HAP-1 (cell line): Measurements from ENCODE around the gene ARMS2.

Experiments
- DNase-seq, 2 experiments: peaks; one replicate each; pipeline ENCODE4 v3.0.0-alpha.2; 2016 to 2020; ENCODE audit warnings: low spot score in 2 of 2
- H3K27me3 ChIP-seq: fragments of 250-450 bp; sonication (Bioruptor Pico); 2 replicates; pipeline ENCODE4 v1.5.1; 2020; ENCODE audit warnings: low read depth, mild to moderate bottlenecking, moderate library complexity
- H3K36me3 ChIP-seq: fragments of 250-450 bp; sonication (Bioruptor Pico); replicated peaks from 2 replicates; pipeline ENCODE4 v1.5.1; 2020; ENCODE audit warnings: mild to moderate bottlenecking
- H3K4me1 ChIP-seq: fragments of 250-450 bp; sonication (Bioruptor Pico); 2 replicates; pipeline ENCODE4 v1.5.1; 2020; ENCODE audit warnings: mild to moderate bottlenecking
- H3K4me3 ChIP-seq: fragments of 250-450 bp; sonication (Bioruptor Pico); 2 replicates; pipeline ENCODE4 v1.5.1; 2020; ENCODE audit warnings: mild to moderate bottlenecking, moderate library complexity
- H3K9me3 ChIP-seq: fragments of 250-450 bp; sonication (Bioruptor Pico); 2 replicates; pipeline ENCODE4 v1.5.1; 2020; ENCODE audit warnings: mild to moderate bottlenecking, moderate library complexity
- in situ Hi-C: fragments of 300-500 bp; cut with MboI; formaldehyde crosslinking; loops from 3 replicates; pipeline ENCODE4 v1.14.3; 2020; ENCODE audit warnings: low sequenced_read_pairs, inconsistent platforms, mixed read lengths

Gene ARMS2

DNA sequence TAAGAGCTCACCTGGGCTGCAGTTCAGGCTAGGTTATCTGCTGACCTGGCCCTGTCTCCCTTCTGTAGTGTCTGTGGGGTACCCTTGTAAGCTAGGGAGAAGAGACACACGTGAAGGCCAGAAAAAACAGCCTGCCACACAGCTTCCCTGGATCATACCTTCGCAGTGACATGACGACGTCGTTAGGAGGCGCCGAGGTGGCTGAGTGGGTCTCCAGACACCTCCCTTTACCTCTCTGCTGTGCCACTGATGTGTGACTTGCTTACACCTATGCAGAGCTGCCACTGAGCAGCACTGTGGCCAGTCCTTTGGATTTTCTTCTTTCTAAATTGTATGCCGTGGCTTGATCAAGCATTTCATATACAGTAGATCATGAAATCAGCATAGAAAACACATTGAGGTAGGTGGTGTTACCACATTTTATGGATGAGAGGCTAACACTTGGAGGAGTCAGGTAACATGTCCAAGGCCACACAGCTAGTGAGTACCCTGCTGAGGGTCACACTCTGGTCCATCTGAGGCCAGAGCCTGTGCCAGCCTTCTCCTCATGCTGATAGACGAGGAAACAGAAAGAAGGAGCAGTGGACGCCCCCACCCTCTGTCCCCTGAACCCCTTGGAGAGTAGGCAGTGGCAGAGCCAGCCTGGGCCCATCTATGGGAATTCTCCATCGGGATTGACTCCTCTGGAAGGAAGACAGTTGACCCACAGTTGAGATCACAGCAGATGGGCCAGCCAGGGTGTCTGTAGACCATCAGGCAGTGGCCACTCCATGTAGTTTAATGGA lies 30.0 kb downstream of the ARMS2 start:
- in situ Hi-C loops: no loop called here
- no peaks in the 10 kb centered on the region for H3K36me3 ChIP-seq
- H3K4me3 ChIP-seq: no peak overlapping the region
- no peaks in the 10 kb centered on the region for H3K4me1 ChIP-seq
- no peak for DNase-seq
- H3K27me3 ChIP-seq: no peaks in the 10 kb centered on the region
- H3K9me3 ChIP-seq: no peaks in the 10 kb centered on the region

GRCh38 chr10:122485670-122486069 lies 31.2 kb downstream of the ARMS2 start:
- no peaks in the 10 kb centered on the region for H3K36me3 ChIP-seq
- H3K4me1 ChIP-seq: no peaks in the 10 kb centered on the region
- DNase-seq: no peak
- H3K4me3 ChIP-seq: no peak overlapping the region
- no peaks in the 10 kb centered on the region for H3K27me3 ChIP-seq
- in situ Hi-C loops: no loop called here
- no peaks in the 10 kb centered on the region for H3K9me3 ChIP-seq

DNA sequence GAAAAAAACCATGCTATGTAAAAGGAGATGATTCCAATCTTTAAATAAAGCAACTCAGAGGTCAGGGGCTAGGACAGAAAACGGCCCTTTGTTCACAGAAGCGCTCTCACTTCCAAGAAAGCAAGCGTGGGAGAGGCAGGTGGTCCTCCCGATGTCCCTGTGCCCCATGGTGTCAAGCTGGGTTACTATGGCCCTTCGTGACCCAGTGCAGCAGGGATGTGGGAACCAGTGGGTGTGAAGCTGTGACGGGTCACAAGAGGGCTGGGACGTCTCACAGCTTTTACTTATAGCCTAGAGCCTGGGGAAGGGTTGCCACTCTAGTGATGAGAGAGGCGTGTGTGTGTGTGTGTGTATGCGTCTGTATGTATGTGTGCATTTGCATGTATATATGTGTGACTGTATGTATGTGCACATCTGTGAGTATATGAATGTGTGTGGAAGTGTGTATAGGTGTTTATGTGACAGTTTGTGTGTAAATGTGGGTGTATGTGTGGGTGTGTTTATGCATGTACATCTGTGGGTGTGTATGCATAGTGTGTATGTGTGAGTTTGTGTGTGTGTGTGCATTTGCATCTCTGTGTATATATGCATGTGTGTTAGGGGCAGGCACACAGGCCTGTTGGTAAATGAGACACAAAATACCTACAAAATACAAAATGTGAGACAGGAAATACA lies 32.1 kb downstream of the ARMS2 start:
- Histone ChIP-seq H3K4me1 (no peaks in the 10 kb centered on the region), H3K36me3 (no peaks in the 10 kb centered on the region), H3K9me3 (no peaks in the 10 kb centered on the region), H3K4me3 (no peak overlapping the region), H3K27me3 (no peaks in the 10 kb centered on the region)
- DNase-seq: no peak
- in situ Hi-C loops: no loop called here

GRCh38 chr10:122487174-122487765 lies 32.8 kb downstream of the ARMS2 start:
- H3K4me3 ChIP-seq: no peak overlapping the region
- 0 out of 2 replicates have a peak, but pooled peaks cover 3% of the 10 kb centered on the region for H3K4me1 ChIP-seq
- no peaks in the 10 kb centered on the region for H3K9me3 ChIP-seq
- no peaks in the 10 kb centered on the region for H3K27me3 ChIP-seq
- H3K36me3 ChIP-seq: no peaks in the 10 kb centered on the region
- no peak for DNase-seq
- in situ Hi-C loops: no loop called here

DNA sequence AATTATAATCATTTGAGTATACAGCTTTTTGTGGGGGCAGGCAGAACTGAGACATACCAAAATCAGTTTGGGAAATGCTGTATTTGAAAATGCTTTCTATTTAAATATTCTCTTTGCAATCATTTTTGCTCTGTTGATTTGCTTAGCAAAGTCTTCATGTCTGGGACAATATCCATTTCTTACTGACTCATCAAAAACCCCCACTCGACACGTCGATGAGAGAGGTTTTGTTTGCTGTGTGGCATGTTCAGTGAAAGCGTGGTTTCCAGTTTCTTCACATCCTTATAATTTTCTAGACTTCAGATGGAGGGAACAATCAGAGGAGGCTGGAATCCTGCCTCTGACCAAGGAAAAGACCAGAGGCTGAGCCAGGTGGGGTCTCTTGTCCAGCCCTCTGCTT lies 35.8 kb downstream of the ARMS2 start:
- Histone ChIP-seq H3K4me3 (no peak overlapping the region), H3K4me1 (peaks cover 13% of the 10 kb centered on the region), H3K36me3 (no peaks in the 10 kb centered on the region), H3K9me3 (no peaks in the 10 kb centered on the region), H3K27me3 (no peaks in the 10 kb centered on the region)
- in situ Hi-C loops: no loop called here
- DNase-seq: no peak

- H3K4me1 ChIP-seq: peaks cover 18% of the 10 kb centered on the region
- H3K36me3 ChIP-seq: no peaks in the 10 kb centered on the region
- no peaks in the 10 kb centered on the region for H3K9me3 ChIP-seq
- no peak overlapping the region for H3K4me3 ChIP-seq
- in situ Hi-C loops: no loop called here
- no peaks in the 10 kb centered on the region for H3K27me3 ChIP-seq
- DNase-seq: no peak
Observed at GRCh38 chr10:122490786-122491680, 36.6 kb downstream of the ARMS2 start.

DNA sequence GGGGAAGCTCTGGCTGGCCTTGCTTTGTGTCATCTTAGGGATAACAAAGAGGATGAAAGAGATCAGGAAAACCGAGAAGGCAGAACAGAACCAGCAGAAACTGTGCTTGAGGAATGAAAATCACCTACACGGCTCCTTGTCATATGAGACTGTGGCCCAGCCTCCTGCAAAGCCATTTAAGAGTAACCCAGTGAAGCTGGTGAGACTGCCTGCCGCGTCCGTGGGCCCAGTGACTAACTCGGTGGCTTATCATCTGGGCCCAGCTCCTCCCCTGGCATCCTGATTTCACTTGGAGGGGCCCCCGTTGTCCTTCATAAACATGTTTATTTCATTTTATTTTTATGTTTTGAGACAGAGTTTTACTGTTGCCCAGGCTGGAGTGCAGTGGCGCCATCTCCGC lies 37.6 kb downstream of the ARMS2 start:
- H3K4me3 ChIP-seq: no peak overlapping the region

DNA sequence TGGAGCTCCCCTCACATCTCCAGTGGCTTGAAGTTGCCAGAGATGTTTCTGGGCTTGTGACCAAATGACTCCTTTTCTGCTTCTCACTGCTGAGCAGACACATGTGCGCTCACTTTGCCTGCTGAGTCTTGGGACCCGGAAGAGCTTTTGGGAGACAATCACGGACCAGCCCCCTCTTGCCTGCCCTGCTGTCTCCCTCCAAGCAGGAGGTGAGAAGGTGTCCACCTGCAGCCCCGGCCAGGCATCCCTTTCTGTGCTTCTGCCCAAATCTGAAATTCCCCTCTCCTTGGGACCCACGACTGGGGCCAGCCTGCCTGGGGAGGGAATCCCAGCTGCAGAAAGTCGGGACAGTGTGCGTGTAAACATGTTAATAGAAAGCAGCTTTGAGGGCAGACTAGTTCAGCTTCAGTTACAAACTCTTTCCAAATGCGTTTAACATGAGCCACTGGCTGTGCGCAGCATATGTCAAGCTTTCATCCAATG lies 38.6 kb downstream of the ARMS2 start:
- Histone ChIP-seq H3K27me3 (no peaks in the 10 kb centered on the region), H3K4me1 (peaks cover 25% of the 10 kb centered on the region), H3K9me3 (no peaks in the 10 kb centered on the region), H3K4me3 (no peak overlapping the region), H3K36me3 (no peaks in the 10 kb centered on the region)
- in situ Hi-C loops: no loop called here
- no peak for DNase-seq

More for the DNA sequence above, 37.6 kb downstream of the ARMS2 start:
- no peak for DNase-seq
- H3K9me3 ChIP-seq: no peaks in the 10 kb centered on the region
- H3K4me1 ChIP-seq: peaks cover 25% of the 10 kb centered on the region
- H3K36me3 ChIP-seq: no peaks in the 10 kb centered on the region
- H3K27me3 ChIP-seq: no peaks in the 10 kb centered on the region
- in situ Hi-C loops: no loop called here

GRCh38 chr10:122493761-122494160 lies 39.3 kb downstream of the ARMS2 start:
- no peaks in the 10 kb centered on the region for H3K9me3 ChIP-seq
- peaks cover 25% of the 10 kb centered on the region for H3K4me1 ChIP-seq
- in situ Hi-C loops: no loop called here
- DNase-seq: no peak
- H3K27me3 ChIP-seq: no peaks in the 10 kb centered on the region
- no peaks in the 10 kb centered on the region for H3K36me3 ChIP-seq
- no peak overlapping the region for H3K4me3 ChIP-seq

DNA sequence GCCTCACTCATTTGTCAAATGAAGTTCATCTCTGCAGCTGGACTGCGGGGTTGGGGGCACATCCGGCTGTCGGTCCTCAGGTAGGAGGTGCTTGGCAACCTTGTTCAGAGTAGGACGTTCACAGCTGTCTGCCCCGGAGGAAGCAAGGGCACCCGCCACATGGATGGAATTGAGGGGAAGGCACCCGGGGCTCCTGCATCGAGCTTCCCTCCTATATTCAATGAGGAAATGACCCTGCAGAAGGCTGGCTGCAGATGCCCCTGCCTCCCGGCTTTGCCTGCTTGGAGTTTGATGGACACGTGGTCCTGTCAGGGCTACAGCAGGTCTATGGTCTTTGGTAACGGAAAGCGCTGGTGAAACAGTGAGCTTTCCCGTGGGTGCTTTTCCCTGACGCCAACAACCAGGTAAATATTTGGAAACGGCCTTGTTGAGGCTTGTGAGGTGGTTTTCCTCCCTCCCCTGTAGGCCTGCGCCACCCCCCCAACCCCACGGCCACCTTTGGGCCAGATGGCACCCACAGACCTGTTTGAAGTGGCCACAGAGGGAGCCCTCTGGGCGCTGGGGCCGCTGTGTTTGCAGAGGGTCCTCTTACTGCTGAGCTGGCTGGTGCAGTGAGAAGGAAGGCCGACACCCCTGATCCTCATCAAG lies 39.8 kb downstream of the ARMS2 start:
- in situ Hi-C loops: no loop called here
- Histone ChIP-seq H3K4me3 (no peak overlapping the region), H3K27me3 (no peaks in the 10 kb centered on the region), H3K36me3 (no peaks in the 10 kb centered on the region), H3K4me1 (peaks cover 25% of the 10 kb centered on the region), H3K9me3 (no peaks in the 10 kb centered on the region)
- DNase-seq: no peak

DNA sequence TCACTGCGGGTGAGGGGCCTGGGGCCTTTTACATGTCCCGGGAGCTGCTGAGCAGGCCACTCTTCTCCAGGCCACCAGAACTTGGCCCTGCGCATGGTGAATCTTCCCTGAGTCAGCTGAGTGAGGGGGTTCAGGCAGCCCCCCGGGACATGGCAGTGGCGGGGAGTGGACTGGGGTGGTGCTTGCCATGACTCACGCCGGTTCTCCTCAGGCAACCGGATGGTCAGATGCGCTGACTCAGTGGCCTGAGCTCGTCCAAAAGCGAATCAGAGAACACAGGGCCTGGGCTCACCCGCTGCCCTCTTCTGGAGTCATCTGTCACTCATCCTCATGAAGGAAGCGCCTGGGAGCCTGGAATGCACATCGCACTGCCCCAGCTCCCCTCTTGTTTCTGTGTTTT lies 40.4 kb downstream of the ARMS2 start:
- Histone ChIP-seq H3K36me3 (no peaks in the 10 kb centered on the region), H3K4me1 (peaks cover 25% of the 10 kb centered on the region), H3K4me3 (no peak overlapping the region), H3K27me3 (no peaks in the 10 kb centered on the region), H3K9me3 (no peaks in the 10 kb centered on the region)
- in situ Hi-C loops: no loop called here
- DNase-seq: peak in 1 of 2 experiments; percentile 51

DNA sequence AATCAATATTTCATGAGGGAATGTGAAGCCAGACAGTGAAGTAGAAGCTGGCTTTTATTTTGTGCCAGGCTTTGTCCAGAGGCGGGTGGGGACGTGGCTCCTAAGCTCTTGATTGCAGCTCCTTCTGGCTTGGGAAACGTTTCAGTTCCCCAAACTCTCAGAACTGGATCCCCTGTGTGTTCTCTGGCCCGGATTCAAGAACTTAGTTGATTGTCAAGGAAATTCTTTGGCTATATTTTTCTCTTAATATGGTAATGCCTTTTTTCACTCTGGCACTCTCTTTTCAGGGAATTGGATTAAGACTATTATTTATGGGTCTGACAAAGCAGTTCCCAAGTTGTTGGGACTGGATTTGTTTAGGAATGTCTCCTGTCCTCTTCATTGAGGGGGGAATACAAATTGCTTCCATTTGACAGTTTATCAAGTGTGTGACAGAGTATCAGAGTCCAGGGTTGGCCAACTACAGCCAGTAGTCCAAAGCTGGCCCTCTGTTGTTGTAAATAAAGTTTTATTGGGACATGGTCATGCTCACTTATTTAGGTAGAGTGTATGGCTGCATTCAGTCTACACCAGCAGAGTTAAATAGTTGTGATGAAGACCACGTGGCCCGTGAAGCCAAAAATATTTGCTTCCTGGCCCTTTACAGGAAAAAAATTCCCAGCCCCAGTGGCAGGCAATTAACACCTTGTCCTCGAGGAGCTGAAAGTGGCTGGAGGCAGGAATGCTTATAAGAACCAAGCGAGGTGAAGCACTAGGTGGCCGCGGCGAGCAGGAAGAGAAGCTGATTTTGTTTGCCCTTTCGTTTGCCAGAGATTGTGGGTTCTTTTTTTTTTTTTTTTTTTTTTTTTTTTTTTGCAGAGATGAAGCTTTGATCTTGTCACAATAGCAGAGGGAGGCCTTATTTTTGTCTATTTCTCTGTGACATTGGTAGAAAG lies 41.2 kb downstream of the ARMS2 start:
- peak; percentile 82 to 97 for DNase-seq
- in situ Hi-C loops: no loop called here
- no peaks in the 10 kb centered on the region for H3K27me3 ChIP-seq
- H3K4me1 ChIP-seq: peaks cover 25% of the 10 kb centered on the region
- no peaks in the 10 kb centered on the region for H3K9me3 ChIP-seq
- H3K4me3 ChIP-seq: no peak overlapping the region
- H3K36me3 ChIP-seq: no peaks in the 10 kb centered on the region
